ENCODE measurements around the gene ITGB3.

DNA sequence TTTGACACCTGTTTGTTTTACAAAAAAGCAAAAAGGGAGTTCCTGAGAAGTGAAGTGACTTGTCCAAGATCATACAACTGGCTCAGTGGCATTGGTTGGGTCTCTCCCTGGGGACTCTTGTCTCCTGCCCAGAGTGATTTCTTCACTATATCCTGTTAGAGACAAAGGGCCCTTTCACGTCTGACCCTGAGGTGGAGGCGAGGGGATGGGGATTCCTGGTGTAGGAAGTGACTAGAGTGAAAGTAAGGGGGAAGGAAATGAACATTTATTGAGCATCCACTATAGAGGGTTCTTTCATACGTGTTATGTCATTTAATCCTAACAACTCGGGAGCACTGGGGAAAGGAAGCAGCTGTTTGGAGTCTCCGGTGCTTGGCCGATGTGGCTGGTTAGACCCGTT is 9.0 kb downstream of the ITGB3 start:
- TF ChIP-seq, protein P1, sequence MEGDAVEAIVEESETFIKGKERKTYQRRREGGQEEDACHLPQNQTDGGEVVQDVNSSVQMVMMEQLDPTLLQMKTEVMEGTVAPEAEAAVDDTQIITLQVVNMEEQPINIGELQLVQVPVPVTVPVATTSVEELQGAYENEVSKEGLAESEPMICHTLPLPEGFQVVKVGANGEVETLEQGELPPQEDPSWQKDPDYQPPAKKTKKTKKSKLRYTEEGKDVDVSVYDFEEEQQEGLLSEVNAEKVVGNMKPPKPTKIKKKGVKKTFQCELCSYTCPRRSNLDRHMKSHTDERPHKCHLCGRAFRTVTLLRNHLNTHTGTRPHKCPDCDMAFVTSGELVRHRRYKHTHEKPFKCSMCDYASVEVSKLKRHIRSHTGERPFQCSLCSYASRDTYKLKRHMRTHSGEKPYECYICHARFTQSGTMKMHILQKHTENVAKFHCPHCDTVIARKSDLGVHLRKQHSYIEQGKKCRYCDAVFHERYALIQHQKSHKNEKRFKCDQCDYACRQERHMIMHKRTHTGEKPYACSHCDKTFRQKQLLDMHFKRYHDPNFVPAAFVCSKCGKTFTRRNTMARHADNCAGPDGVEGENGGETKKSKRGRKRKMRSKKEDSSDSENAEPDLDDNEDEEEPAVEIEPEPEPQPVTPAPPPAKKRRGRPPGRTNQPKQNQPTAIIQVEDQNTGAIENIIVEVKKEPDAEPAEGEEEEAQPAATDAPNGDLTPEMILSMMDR (IDR thresholded peaks at IDR 0.05), result no peak
- TF ChIP-seq EP300 (IDR thresholded peaks at IDR 0.05) (no peak), POLR2A (IDR thresholded peaks at IDR 0.05) (no peak)

Data from ovary (tissue), 3 donors.